ENCODE results near the gene TOP3A. TPM values are rescaled to one million over a fixed set of nuclear protein-coding genes. Genes with fewer than 3 reads are reported as not detected.
"Not testable (repeated sequence)": the region's sequence is repeated elsewhere in the genome, so short reads cannot be mapped to it uniquely, and the experiment has no call there.

The TOP3A gene
- total RNA-seq, 1 experiment from 2014 or later: 52.2 TPM

DNA sequence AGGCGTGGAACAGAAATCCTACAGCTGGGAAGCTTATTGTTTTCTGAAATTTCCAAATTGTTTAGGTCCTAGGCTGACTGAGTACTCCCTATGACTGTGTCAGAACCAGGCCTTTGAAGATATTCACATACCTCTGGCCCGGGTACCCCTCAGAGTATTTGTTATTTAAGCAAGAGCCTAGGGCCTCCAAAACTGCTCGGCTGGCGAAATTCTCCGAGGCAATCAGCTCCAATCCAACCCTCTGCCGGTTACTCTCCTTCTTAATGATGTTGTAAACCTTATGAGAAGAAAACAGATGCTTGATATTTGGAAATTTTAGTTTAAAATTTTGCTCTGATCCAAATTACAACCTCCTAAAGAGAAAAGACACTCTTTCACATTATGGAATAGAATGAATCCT is 38.7 kb upstream of the TOP3A start:
- Histone ChIP-seq H3F3A (ENCODE audit: insufficient read depth, low read depth) (peaks cover 11% of the 10 kb centered on the region), H2AFZ (no peak overlapping the region), H3K4me1 (replicated peaks; ENCODE audit: insufficient read depth) (peaks cover 15% of the 10 kb centered on the region), H3K27ac (no peak overlapping the region), H3K36me3 (ENCODE audit: low read depth) (peaks cover 10% of the 10 kb centered on the region), H3K27me3 (ENCODE audit: insufficient read depth, low read depth) (no peaks in the 10 kb centered on the region), H3K79me2 (ENCODE audit: low read depth) (no peaks in the 10 kb centered on the region), H3K4me2 (no peak overlapping the region), H3K9me2 (ENCODE audit: insufficient read depth) (no peaks in the 10 kb centered on the region), H4K20me1 (ENCODE audit: insufficient read depth) (no peaks in the 10 kb centered on the region), H3K4me3 (no peak overlapping the region), H3K9me3 (ENCODE audit: insufficient read depth, low read depth) (no peaks in the 10 kb centered on the region)
- intact Hi-C loops (cut with micrococcal nuclease; ENCODE audit: unreplicated experiment): no loop called here
- no peak for TF ChIP-seq EZH2 (IDR thresholded peaks at IDR 0.05; ENCODE audit: low read depth)
- TF ChIP-seq, protein P1, sequence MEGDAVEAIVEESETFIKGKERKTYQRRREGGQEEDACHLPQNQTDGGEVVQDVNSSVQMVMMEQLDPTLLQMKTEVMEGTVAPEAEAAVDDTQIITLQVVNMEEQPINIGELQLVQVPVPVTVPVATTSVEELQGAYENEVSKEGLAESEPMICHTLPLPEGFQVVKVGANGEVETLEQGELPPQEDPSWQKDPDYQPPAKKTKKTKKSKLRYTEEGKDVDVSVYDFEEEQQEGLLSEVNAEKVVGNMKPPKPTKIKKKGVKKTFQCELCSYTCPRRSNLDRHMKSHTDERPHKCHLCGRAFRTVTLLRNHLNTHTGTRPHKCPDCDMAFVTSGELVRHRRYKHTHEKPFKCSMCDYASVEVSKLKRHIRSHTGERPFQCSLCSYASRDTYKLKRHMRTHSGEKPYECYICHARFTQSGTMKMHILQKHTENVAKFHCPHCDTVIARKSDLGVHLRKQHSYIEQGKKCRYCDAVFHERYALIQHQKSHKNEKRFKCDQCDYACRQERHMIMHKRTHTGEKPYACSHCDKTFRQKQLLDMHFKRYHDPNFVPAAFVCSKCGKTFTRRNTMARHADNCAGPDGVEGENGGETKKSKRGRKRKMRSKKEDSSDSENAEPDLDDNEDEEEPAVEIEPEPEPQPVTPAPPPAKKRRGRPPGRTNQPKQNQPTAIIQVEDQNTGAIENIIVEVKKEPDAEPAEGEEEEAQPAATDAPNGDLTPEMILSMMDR (conservative IDR thresholded peaks at IDR 0.05): no peak
- no TSS peak for BruUV-seq (replicated peaks)
- CTCF ChIA-PET: no interaction called here
- no peak for DNase-seq
- POLR2A ChIA-PET (ENCODE audit: unreplicated experiment): no interaction called here

DNA sequence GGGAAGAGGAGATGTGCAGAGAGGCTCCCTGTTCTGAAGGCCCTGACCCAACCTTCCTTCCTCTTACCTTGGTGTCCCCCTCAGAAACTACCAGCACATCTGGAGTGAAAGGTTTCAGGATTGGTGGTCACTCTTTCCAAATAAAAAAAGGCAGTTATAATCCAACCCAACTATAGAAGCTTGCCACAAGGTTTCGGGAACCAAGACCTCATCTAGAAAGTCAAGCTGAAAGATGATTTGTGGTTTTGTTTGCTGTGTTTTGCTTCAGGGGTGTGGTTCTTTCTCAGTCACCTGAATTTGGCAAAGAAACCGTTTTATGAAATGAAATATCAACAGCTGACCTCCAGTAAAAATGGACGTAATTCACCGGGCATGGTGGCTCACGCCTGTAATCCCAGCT is 29.2 kb upstream of the TOP3A start:
- no TSS peak for BruUV-seq (replicated peaks)
- Histone ChIP-seq H3K4me1 (replicated peaks; ENCODE audit: insufficient read depth) (no peaks in the 10 kb centered on the region), H3F3A (ENCODE audit: insufficient read depth, low read depth) (peaks cover 5% of the 10 kb centered on the region; the same call in 1 of the 2 replicates), H3K79me2 (ENCODE audit: low read depth) (no peaks in the 10 kb centered on the region), H4K20me1 (ENCODE audit: insufficient read depth) (no peaks in the 10 kb centered on the region), H3K27me3 (ENCODE audit: insufficient read depth, low read depth) (no peaks in the 10 kb centered on the region), H2AFZ (no peak overlapping the region), H3K9me3 (ENCODE audit: insufficient read depth, low read depth) (no peaks in the 10 kb centered on the region), H3K4me2 (no peak overlapping the region), H3K4me3 (no peak overlapping the region), H3K27ac (no peak overlapping the region), H3K9me2 (ENCODE audit: insufficient read depth) (0 out of 2 replicates have a peak, but pooled peaks cover 3% of the 10 kb centered on the region), H3K36me3 (ENCODE audit: low read depth) (peaks cover 37% of the 10 kb centered on the region; the same call in 1 of the 2 replicates)
- ChIA-PET POLR2A (ENCODE audit: unreplicated experiment) (no interaction called here), CTCF (no interaction called here)
- TF ChIP-seq, protein P1 (conservative IDR thresholded peaks at IDR 0.05): no peak
- no peak for TF ChIP-seq EZH2 (IDR thresholded peaks at IDR 0.05; ENCODE audit: low read depth)
- intact Hi-C loops (cut with micrococcal nuclease; ENCODE audit: unreplicated experiment): no loop called here
- no peak for DNase-seq

DNA sequence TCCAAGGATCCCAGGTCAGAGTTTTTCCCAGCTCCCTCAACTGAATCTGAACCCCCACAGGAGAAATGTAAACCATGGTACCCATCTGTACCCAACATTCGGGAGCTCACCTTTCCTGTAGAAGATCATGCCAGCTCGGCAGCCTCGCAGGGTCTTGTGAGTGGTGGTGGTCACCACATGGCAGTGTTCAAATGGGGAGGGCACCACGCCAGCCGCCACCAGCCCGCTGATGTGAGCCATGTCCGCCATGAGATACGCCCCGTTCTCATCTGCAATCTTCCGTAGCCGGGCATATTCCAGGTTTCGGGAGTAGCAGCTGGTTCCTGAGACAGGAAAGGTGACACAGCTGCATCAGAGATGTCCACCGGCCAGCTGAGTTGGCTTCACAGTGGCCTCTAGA is 25.1 kb upstream of the TOP3A start:
- Histone ChIP-seq H3K9me2 (ENCODE audit: insufficient read depth) (0 out of 2 replicates have a peak, but pooled peaks cover 3% of the 10 kb centered on the region), H3K4me1 (replicated peaks; ENCODE audit: insufficient read depth) (no peaks in the 10 kb centered on the region), H3K9me3 (ENCODE audit: insufficient read depth, low read depth) (no peaks in the 10 kb centered on the region), H4K20me1 (ENCODE audit: insufficient read depth) (no peaks in the 10 kb centered on the region), H3K4me2 (no peak overlapping the region), H3F3A (ENCODE audit: insufficient read depth, low read depth) (peaks cover 5% of the 10 kb centered on the region; the same call in 1 of the 2 replicates), H3K36me3 (ENCODE audit: low read depth) (peaks cover 17% of the 10 kb centered on the region; the same call in 1 of the 2 replicates), H3K27ac (no peak overlapping the region), H3K79me2 (ENCODE audit: low read depth) (no peaks in the 10 kb centered on the region), H3K27me3 (ENCODE audit: insufficient read depth, low read depth) (no peaks in the 10 kb centered on the region), H2AFZ (no peak overlapping the region), H3K4me3 (no peak overlapping the region)
- no TSS peak for BruUV-seq (replicated peaks)
- POLR2A ChIA-PET (ENCODE audit: unreplicated experiment): interaction anchor here (0.6 kb wide), 1 partner anchor 659 kb away, joined by 3 read pairs; no protein-coding TSS in a partner anchor
- intact Hi-C loops (cut with micrococcal nuclease; ENCODE audit: unreplicated experiment): no loop called here
- DNase-seq: no peak
- TF ChIP-seq, protein P1 (conservative IDR thresholded peaks at IDR 0.05): no peak
- no peak for TF ChIP-seq EZH2 (IDR thresholded peaks at IDR 0.05; ENCODE audit: low read depth)
- CTCF ChIA-PET: no interaction called here

DNA sequence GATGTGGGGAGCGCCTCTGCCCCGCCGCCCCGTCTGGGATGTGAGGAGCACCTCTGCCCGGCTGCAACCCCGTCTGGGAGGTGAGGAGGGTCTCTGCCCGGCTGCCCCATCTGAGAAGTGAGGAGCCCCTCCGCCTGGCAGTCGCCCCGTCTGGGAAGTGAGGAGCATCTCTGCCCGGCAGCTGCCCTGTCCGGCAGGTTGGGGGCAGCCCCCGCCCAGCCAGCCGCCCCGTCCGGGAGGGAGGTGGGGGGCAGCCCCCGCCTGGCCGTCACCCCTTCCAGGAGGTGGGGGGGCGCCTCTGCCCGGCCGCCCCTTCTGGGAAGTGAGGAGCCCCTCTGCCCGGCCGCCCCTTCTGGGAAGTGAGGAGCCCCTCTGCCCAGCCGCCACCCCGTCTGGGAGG is 23.4 kb upstream of the TOP3A start:
- BruUV-seq (replicated peaks); H3K4me1 ChIP-seq (replicated peaks; ENCODE audit: insufficient read depth); H3K79me2 ChIP-seq (ENCODE audit: low read depth); H3K9me3 ChIP-seq (ENCODE audit: insufficient read depth, low read depth); intact Hi-C loops (cut with micrococcal nuclease; ENCODE audit: unreplicated experiment); H3F3A ChIP-seq (ENCODE audit: insufficient read depth, low read depth); CTCF ChIA-PET; H3K4me3 ChIP-seq; POLR2A ChIA-PET (ENCODE audit: unreplicated experiment); H4K20me1 ChIP-seq (ENCODE audit: insufficient read depth); H3K4me2 ChIP-seq; H3K27ac ChIP-seq; DNase-seq; H2AFZ ChIP-seq; H3K9me2 ChIP-seq (ENCODE audit: insufficient read depth); H3K27me3 ChIP-seq (ENCODE audit: insufficient read depth, low read depth): not testable (repeated sequence)
- peaks cover 16% of the 10 kb centered on the region; the same call in 1 of the 2 replicates for H3K36me3 ChIP-seq (ENCODE audit: low read depth)

All from PC-9 (cell line).